Fibroblast of upper back skin (primary cell): Measurements from ENCODE around the gene LMAN2L.
A peak's percentile ranks its signal among the peaks of the same experiment; 100 is the strongest.

ENCODE experiments used
- DNase-seq: peaks from one replicate; pipeline ENCODE4 v3.0.0-alpha.2; 2013

The LMAN2L gene

GRCh38 chr2:96703021-96703751 is 36.7 kb downstream of the LMAN2L start:
- DNase-seq, result no peak

DNA sequence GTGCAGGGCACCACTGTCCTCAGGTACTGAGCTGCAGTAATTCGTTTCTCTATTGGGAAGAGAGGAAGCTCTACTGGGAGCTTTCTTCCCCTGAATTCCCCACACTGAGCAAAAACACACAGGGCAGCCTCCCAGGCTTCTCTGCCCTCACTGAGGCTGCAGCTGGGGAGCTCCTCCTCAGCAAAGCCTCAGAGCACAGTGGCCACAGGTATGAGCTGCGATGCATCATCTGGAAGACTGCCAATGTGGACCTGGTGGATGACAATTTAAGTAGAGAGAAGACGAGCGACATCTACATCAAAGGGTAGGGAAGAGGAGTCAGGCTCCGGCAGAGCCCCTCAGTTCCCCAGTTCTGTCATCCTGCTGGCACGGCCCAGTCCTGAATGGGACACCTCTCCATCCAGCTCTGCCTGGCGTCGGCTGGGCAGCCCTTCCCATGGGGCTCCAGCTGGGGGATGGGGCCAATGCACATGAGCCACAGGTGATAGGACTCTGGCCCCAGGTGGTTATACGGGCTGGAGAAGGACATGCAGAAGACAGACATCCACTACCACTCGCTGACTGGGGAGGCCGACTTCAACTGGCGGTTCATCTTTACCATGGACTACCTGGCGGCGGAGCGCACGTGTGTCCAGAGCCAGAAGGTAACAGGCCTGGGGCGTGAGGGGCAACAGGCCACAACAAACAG is 37.6 kb downstream of the LMAN2L start:
- DNase-seq, result peak; percentile 19

DNA sequence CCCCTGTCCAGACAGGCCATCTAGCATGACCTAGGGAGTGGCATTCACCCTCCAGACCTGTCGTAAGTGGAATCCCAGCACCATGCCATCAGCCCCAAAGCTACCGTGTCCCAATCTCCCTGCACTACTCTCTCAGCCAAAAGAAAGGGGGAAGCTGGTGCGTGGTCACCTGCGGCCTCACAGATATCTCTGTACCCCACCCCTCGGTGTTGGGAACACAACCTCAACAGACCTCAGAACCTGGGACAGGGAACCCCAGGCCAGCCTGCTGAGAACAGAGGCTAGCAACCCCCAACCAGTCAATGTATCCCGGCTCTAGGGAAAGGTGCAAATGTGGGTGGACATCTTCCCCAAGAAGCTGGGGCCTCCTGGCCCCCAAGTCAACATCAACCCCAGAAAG is 38.2 kb downstream of the LMAN2L start:
- DNase-seq, result no peak

- no peak for DNase-seq
These were observed 39.8 kb downstream of the LMAN2L start for GRCh38 chr2:96700086-96700485.

GRCh38 chr2:96699621-96700020 is 40.2 kb downstream of the LMAN2L start:
- DNase-seq, result no peak

GRCh38 chr2:96699021-96699420 is 40.8 kb downstream of the LMAN2L start:
- no peak for DNase-seq

- DNase-seq, result no peak
These were observed 41.5 kb downstream of the LMAN2L start for GRCh38 chr2:96698221-96698861.

DNA sequence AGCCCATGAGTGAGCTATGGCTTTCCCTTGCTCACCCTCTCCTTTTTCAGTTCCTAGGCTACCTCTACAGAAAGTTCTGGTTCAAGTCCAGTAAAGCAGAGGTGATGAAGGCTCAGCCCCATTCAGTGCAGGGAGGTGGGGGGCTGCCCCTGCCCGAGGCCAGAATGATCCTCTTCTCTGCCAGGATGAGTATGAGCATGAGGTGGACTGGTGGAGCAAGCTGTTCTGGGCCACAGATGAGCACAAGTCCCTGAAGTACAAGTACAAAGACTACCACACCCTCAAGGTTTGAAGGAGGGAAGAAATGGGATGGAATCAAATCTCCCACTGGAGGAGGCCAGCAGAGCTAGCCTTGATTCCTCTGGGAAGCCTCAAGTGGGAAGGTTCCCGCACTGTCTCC is 42.4 kb downstream of the LMAN2L start:
- no peak for DNase-seq

- DNase-seq, result no peak
These were observed 44.3 kb downstream of the LMAN2L start for GRCh38 chr2:96695602-96696001.

GRCh38 chr2:96694816-96695455 is 44.9 kb downstream of the LMAN2L start:
- no peak for DNase-seq

DNA sequence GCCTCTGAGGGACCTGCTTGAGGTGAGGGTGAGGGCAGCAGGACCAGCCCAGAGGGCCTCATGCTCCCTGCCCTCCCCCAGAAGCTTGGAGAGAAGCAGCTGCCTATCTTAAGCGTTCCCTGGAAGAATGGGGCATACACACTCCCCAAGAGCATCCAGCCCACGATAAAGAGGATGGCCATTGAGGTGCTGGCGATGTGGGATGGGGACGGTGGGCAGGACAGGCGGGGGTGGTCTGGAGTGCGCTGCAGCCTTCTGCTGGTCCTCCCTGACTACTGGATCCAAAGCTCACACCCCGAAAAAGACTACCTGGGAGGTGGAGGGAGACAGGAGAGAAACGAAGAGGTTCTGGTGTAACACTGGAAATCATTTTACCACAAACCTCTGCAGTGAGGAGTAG is 45.6 kb downstream of the LMAN2L start:
- DNase-seq, result no peak

DNA sequence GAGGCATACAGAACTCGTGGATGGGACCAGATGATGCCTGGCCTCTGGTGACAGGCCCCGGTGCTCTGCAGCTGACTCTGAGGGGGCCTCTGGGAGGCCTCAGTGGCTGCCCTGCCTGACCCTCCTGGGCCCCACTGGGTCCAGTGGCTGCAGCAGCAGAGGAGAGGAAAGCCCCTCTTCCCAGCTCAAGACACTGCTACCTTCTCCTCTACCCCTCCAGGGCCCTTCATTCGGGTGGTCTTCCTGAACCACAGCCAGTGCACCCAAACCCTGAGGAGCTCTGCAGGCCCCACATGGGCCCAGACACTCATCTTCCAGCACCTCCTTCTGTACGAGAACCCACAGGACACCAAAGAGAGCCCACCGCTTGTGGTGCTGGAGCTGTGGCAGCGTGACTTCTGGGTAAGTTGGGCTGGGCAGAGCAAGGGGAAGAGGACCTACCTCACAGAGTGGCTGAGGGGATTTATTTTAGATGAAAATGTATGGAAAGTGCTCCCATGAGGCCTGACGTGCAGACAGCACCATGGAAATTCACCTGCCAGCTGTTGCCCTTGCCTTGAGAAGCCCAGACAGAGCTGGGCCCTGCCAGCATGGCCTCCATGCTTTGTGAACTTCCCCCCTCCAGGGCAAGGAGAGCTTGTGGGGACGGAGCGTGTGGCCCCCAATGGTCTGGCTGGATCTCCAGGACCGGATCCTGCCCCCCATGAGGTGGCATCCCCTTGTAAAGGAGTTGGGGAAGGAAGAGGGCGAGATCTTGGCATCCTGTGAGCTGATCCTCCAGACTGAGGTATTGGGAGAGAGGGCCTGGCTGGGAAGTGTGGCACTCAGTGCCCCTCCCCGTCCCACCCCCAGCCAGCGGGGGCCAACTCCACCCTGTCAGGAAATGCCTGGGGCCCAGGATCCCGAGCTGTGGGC is 46.3 kb downstream of the LMAN2L start:
- no peak for DNase-seq

- DNase-seq, result no peak
These were observed 47.5 kb downstream of the LMAN2L start for GRCh38 chr2:96692094-96692971.

DNA sequence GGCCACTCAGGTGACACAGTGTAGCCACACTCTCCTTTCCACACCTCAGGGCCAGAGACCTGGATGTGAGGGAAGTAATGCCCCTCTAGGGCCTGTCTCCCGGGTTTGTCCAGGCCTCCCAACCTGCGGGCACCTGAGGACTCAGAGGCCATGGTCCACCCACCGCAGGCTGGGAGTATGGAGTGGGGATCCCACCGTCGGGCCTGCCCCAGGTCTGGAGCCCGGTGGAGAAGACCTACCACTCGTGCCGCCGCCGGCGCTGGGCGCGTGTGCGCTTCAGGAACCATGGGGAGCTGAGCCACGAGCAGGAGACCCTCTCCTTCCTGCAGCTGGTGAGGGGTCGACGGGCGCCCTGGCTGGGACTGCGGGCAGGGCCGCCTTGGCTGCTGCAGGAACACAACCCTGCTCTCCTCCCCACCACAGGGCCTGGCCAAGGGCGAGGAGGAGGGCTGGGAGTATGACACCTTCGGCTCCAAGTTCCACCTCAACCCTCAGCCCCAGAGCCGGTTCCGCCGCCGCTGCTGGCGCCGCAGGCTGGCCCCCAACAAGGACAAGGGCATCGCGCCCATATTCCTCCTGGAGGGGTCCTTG is 48.7 kb downstream of the LMAN2L start:
- DNase-seq, result no peak

DNA sequence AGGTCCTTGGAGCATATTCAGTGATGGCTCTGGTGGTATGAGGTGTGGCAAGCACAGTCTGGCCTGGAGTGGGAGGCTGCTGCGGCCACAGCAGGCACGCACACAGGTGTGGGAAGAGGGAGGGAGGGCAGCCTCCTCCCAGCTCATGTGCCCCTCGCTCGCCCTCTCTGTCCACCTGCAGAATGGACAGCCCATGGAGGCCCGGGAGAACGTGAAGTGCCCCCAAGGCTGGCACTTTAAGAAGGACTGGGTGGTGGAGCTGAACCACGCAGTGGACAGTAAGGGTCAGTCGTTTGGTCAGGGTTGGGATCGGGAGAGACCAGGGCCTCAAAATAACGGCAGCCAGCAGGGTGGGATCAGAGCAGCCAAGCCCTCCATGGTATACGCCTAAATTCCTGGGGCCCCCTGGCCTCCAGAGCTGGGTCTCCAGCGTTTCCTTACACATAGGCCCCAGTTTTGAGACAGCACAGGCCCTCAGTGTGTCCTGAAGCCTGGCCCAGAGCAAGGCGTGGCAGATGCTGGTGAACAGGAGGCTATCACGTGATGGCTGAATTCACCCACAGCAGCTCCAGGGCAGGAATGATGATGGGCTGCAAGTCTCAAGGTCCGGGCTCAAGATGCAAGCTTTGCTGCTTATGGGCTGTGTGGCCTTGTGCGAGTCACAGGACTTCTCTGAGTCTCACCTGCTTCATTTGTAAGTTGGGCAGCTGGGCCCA is 49.4 kb downstream of the LMAN2L start:
- no peak for DNase-seq

GRCh38 chr2:96689431-96689991 is 50.4 kb downstream of the LMAN2L start:
- no peak for DNase-seq

DNA sequence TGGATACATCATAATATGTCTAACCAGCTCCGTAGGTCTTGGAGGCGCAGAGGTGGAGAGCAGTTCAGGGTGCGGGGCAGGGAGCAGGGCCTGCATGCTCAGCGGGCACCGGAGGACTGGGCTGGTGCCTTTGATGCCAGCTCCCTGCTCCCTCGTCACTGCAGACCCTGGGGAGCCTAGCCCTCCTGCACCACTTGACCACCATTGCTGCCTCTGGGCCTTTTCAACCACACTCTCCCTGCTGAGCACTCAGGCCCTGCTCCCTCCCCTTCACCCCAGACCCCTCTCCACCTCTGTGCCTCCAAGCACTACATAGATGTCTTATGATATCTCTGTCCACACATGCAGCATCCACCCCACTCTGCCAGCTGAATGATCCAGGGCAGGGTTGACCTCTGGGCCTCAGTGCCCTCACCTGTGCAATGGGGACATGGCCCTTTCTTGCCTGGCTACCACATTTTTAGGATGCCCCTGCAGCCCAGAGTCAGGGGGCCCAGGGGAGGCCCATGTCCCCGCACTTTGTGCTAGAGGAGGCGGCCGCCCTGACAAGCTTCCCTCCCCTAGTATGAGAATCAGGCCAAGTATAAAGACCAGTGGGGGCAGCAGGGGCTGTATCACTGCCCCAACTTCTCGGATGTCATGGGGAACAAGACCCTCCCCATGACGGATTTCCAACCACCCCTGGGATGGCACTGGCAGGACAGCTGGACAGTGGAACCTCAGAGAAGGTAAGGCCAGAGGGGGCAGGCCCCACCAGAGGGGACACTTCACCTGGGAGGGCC is 51.0 kb downstream of the LMAN2L start:
- DNase-seq, result no peak

- DNase-seq, result no peak
These were observed 51.9 kb downstream of the LMAN2L start for GRCh38 chr2:96687711-96688640.
